Measurements from ENCODE around the gene TPRG1.

DNA sequence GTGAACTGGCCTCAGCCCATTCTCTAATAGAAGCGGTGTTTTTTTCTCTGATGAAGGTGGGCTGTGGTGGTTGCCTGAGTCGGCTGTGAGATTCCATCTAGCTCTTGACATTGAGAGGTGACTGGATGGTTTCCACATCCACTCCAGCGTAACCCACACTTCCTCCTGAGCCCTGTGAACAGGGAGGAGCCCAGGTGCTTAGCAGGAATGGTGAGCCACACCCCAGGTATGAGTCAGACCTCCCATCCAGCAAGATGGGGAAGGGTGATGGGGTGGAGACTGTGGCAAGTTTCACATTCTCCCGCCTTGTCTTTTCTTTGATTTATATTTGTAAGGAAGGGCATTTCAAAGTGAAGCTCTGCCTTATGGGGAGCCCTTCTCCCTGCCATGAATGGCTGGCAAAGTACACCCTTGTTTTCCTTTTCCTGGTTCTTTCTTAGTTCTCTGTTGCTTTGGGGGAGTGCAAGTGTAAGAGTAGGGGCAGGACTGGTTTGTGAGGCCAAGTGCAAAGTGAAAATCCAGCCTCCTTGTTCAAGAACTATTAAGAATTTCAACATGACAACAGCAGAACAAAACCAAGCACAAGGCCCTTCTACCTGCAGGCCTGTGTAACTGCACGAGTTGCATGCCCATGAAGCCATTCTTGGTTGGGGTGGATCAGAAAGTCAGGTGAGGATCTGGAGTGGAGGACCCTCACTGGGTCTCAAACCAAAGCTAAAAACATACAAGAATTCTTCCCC is 4.6 kb upstream of the TPRG1 start:
- TF ChIP-seq, protein P1, sequence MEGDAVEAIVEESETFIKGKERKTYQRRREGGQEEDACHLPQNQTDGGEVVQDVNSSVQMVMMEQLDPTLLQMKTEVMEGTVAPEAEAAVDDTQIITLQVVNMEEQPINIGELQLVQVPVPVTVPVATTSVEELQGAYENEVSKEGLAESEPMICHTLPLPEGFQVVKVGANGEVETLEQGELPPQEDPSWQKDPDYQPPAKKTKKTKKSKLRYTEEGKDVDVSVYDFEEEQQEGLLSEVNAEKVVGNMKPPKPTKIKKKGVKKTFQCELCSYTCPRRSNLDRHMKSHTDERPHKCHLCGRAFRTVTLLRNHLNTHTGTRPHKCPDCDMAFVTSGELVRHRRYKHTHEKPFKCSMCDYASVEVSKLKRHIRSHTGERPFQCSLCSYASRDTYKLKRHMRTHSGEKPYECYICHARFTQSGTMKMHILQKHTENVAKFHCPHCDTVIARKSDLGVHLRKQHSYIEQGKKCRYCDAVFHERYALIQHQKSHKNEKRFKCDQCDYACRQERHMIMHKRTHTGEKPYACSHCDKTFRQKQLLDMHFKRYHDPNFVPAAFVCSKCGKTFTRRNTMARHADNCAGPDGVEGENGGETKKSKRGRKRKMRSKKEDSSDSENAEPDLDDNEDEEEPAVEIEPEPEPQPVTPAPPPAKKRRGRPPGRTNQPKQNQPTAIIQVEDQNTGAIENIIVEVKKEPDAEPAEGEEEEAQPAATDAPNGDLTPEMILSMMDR (conservative IDR thresholded peaks at IDR 0.05; ENCODE audit: low read depth, low read length): no peak
- no peak for TF ChIP-seq EZH2 (IDR thresholded peaks at IDR 0.05; ENCODE audit: borderline replicate concordance, low read depth, low read length, poor library complexity, severe bottlenecking)

Measured in A673 (cell line).